Activated CD4-positive, alpha-beta T cell treated with anti-CD3 and anti-CD28 coated beads, Interleukin-2, amount 10 ng/mL, durations not matched to agents 24 days and 14 days (primary cell): ENCODE data around the gene KIAA1328. TPM values are rescaled to one million over a fixed set of nuclear protein-coding genes. Genes with fewer than 3 reads are reported as not detected.

Experiments
- DNase-seq: peaks from one replicate; pipeline ENCODE4 v3.0.0; 2022
- H3K27ac Mint-ChIP-seq: one replicate; pipeline ENCODE4 v1.8.0; 2022; ENCODE audit warnings: mild to moderate bottlenecking, mixed read lengths
- H3K27me3 Mint-ChIP-seq: one replicate; pipeline ENCODE4 v1.8.0; 2022; ENCODE audit warnings: mixed read lengths
- H3K36me3 Mint-ChIP-seq: one replicate; pipeline ENCODE4 v1.8.0; 2022; ENCODE audit warnings: low read depth, mild to moderate bottlenecking, mixed read lengths
- H3K4me1 Mint-ChIP-seq: one replicate; pipeline ENCODE4 v1.8.0; 2021; ENCODE audit warnings: mixed read lengths
- H3K4me3 Mint-ChIP-seq: one replicate; pipeline ENCODE4 v1.8.0; 2022; ENCODE audit warnings: mild to moderate bottlenecking, moderate library complexity, mixed read lengths
- H3K9me3 Mint-ChIP-seq: one replicate; pipeline ENCODE4 v1.8.0; 2021; ENCODE audit warnings: mixed read lengths
- intact Hi-C: fragments of 100-400 bp; cut with micrococcal nuclease; formaldehyde crosslinking; loops from one replicate; pipeline ENCODE4 v1.15.1; 2023
- total RNA-seq: library from RNA; stranded (reverse); gene quantifications from 2 replicates; pipeline ENCODE4 v1.2.3, GENCODE V29; 2022

The KIAA1328 gene
- total RNA-seq, 1 donor from 2014 or later, result 7.3 TPM

- Mint-ChIP-seq H3K36me3 (no peaks in the 10 kb centered on the region), H3K27me3 (no peaks in the 10 kb centered on the region), H3K4me3 (no peak overlapping the region), H3K4me1 (no peaks in the 10 kb centered on the region), H3K9me3 (no peaks in the 10 kb centered on the region), H3K27ac (no peak overlapping the region)
- DNase-seq, result no peak
- intact Hi-C loops, result no loop called here
Observed at GRCh38 chr18:37170984-37171383, 342.1 kb downstream of the KIAA1328 start.

- no peak for DNase-seq
- no peak overlapping the region for H3K4me3 Mint-ChIP-seq
- H3K36me3 Mint-ChIP-seq, result no peaks in the 10 kb centered on the region
- H3K9me3 Mint-ChIP-seq, result no peaks in the 10 kb centered on the region
- H3K27me3 Mint-ChIP-seq, result no peaks in the 10 kb centered on the region
- intact Hi-C loops, result no loop called here
- H3K27ac Mint-ChIP-seq, result no peak overlapping the region
- H3K4me1 Mint-ChIP-seq, result no peaks in the 10 kb centered on the region
Observed at GRCh38 chr18:37173384-37173783, 344.5 kb downstream of the KIAA1328 start.

GRCh38 chr18:37175727-37176620 lies 347.0 kb downstream of the KIAA1328 start:
- Mint-ChIP-seq H3K27ac (no peak overlapping the region), H3K9me3 (no peaks in the 10 kb centered on the region), H3K27me3 (no peaks in the 10 kb centered on the region), H3K36me3 (no peaks in the 10 kb centered on the region), H3K4me3 (no peak overlapping the region), H3K4me1 (no peaks in the 10 kb centered on the region)
- intact Hi-C loops, result no loop called here
- no peak for DNase-seq

GRCh38 chr18:37176621-37176934 lies 347.7 kb downstream of the KIAA1328 start:
- intact Hi-C loops, result no loop called here
- Mint-ChIP-seq H3K36me3 (no peaks in the 10 kb centered on the region), H3K9me3 (no peaks in the 10 kb centered on the region), H3K4me1 (no peaks in the 10 kb centered on the region), H3K4me3 (no peak overlapping the region), H3K27ac (no peak overlapping the region), H3K27me3 (no peaks in the 10 kb centered on the region)
- no peak for DNase-seq

GRCh38 chr18:37179384-37179783 lies 350.5 kb downstream of the KIAA1328 start:
- no peaks in the 10 kb centered on the region for H3K36me3 Mint-ChIP-seq
- H3K27ac Mint-ChIP-seq, result no peak overlapping the region
- no peak overlapping the region for H3K4me3 Mint-ChIP-seq
- no peaks in the 10 kb centered on the region for H3K4me1 Mint-ChIP-seq
- H3K9me3 Mint-ChIP-seq, result no peaks in the 10 kb centered on the region
- no peaks in the 10 kb centered on the region for H3K27me3 Mint-ChIP-seq
- no peak for DNase-seq
- intact Hi-C loops, result no loop called here

GRCh38 chr18:37180086-37180485 lies 351.2 kb downstream of the KIAA1328 start:
- Mint-ChIP-seq H3K9me3 (no peaks in the 10 kb centered on the region), H3K27me3 (no peaks in the 10 kb centered on the region), H3K27ac (no peak overlapping the region), H3K4me3 (no peak overlapping the region), H3K36me3 (no peaks in the 10 kb centered on the region), H3K4me1 (no peaks in the 10 kb centered on the region)
- intact Hi-C loops, result no loop called here
- DNase-seq, result no peak

- Mint-ChIP-seq H3K27me3 (no peaks in the 10 kb centered on the region), H3K4me1 (no peaks in the 10 kb centered on the region), H3K4me3 (no peak overlapping the region), H3K27ac (no peak overlapping the region), H3K9me3 (no peaks in the 10 kb centered on the region), H3K36me3 (no peaks in the 10 kb centered on the region)
- no peak for DNase-seq
- intact Hi-C loops, result no loop called here
Observed at GRCh38 chr18:37182340-37183135, 353.6 kb downstream of the KIAA1328 start.

- no peaks in the 10 kb centered on the region for H3K9me3 Mint-ChIP-seq
- no peaks in the 10 kb centered on the region for H3K36me3 Mint-ChIP-seq
- no peak overlapping the region for H3K4me3 Mint-ChIP-seq
- no peaks in the 10 kb centered on the region for H3K27me3 Mint-ChIP-seq
- no peak for DNase-seq
- intact Hi-C loops, result no loop called here
- H3K27ac Mint-ChIP-seq, result no peak overlapping the region
- H3K4me1 Mint-ChIP-seq, result no peaks in the 10 kb centered on the region
Observed at GRCh38 chr18:37184209-37184868, 355.4 kb downstream of the KIAA1328 start.

GRCh38 chr18:37188016-37188791 lies 359.3 kb downstream of the KIAA1328 start:
- Mint-ChIP-seq H3K27me3 (no peaks in the 10 kb centered on the region), H3K4me3 (no peak overlapping the region), H3K4me1 (no peaks in the 10 kb centered on the region), H3K36me3 (no peaks in the 10 kb centered on the region), H3K9me3 (no peaks in the 10 kb centered on the region), H3K27ac (no peak overlapping the region)
- no peak for DNase-seq
- intact Hi-C loops, result no loop called here

GRCh38 chr18:37199741-37200140 lies 370.8 kb downstream of the KIAA1328 start:
- H3K36me3 Mint-ChIP-seq, result no peaks in the 10 kb centered on the region
- no peak overlapping the region for H3K27ac Mint-ChIP-seq
- H3K9me3 Mint-ChIP-seq, result peaks cover 4% of the 10 kb centered on the region
- H3K27me3 Mint-ChIP-seq, result no peaks in the 10 kb centered on the region
- no peak overlapping the region for H3K4me3 Mint-ChIP-seq
- intact Hi-C loops, result no loop called here
- no peaks in the 10 kb centered on the region for H3K4me1 Mint-ChIP-seq
- DNase-seq, result no peak

GRCh38 chr18:37207343-37207742 lies 378.4 kb downstream of the KIAA1328 start:
- intact Hi-C loops, result no loop called here
- no peaks in the 10 kb centered on the region for H3K36me3 Mint-ChIP-seq
- H3K9me3 Mint-ChIP-seq, result no peaks in the 10 kb centered on the region
- H3K4me1 Mint-ChIP-seq, result no peaks in the 10 kb centered on the region
- no peaks in the 10 kb centered on the region for H3K27me3 Mint-ChIP-seq
- no peak overlapping the region for H3K4me3 Mint-ChIP-seq
- no peak overlapping the region for H3K27ac Mint-ChIP-seq
- DNase-seq, result no peak

- no peaks in the 10 kb centered on the region for H3K27me3 Mint-ChIP-seq
- H3K9me3 Mint-ChIP-seq, result peaks cover 10% of the 10 kb centered on the region
- no peak overlapping the region for H3K27ac Mint-ChIP-seq
- no peak for DNase-seq
- no peak overlapping the region for H3K4me3 Mint-ChIP-seq
- no peaks in the 10 kb centered on the region for H3K36me3 Mint-ChIP-seq
- intact Hi-C loops, result no loop called here
- H3K4me1 Mint-ChIP-seq, result no peaks in the 10 kb centered on the region
Observed at GRCh38 chr18:37210781-37211180, 381.9 kb downstream of the KIAA1328 start.

GRCh38 chr18:37218022-37218590 lies 389.2 kb downstream of the KIAA1328 start:
- no peaks in the 10 kb centered on the region for H3K4me1 Mint-ChIP-seq
- no peaks in the 10 kb centered on the region for H3K36me3 Mint-ChIP-seq
- intact Hi-C loops, result no loop called here
- peaks cover 10% of the 10 kb centered on the region for H3K9me3 Mint-ChIP-seq
- no peak for DNase-seq
- H3K4me3 Mint-ChIP-seq, result no peak overlapping the region
- H3K27ac Mint-ChIP-seq, result no peak overlapping the region
- no peaks in the 10 kb centered on the region for H3K27me3 Mint-ChIP-seq
